ENCODE results near the gene EQTN. TPM values are rescaled to one million over a fixed set of nuclear protein-coding genes. Genes with fewer than 3 reads are reported as not detected.
A peak's percentile ranks its signal among the peaks of the same experiment; 100 is the strongest.

EQTN gene
- 0.71 to 1.4 TPM (median 1.2 TPM) in 3 replicates for total RNA-seq

DNA sequence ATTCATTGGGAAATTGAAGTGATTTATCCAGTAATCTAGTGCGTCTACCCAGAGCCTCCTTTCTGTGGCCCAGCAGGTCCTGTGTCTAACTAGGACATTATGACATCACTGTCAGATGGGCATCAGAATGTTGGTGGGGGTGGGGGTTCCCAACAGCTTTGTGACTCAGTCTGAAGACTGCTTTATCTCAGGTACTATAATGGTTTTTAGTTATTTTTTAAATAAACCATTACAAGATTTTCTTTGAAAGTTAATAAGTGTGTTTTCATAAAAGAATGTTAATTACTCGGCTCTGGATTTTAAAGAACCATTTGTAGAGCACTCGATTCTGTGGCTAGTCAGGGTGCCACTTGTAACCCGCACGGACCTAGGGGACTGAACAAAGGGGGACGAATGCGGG is at the start of gene EQTN:
EQTN (minus strand) TSS at position 101 of the 400 bp plus-strand sequence; CDS start at position 6, 95 bp downstream.
- Mint-ChIP-seq H3K27ac (no peak within 1 kb of the TSS), H3K4me3 (no peak within 1 kb of the TSS), H3K9me3 (peaks cover 5% of the 10 kb centered on the region), H3K36me3 (no peaks in the 10 kb centered on the region), H3K4me1 (peaks cover 8% of the 10 kb centered on the region), H3K27me3 (ENCODE audit: low read depth) (no peaks in the 10 kb centered on the region)
- no peak for DNase-seq (ENCODE audit: low spot score in 2 of 2, unreplicated experiment in 2 of 2)
- TF ChIP-seq, protein P1, sequence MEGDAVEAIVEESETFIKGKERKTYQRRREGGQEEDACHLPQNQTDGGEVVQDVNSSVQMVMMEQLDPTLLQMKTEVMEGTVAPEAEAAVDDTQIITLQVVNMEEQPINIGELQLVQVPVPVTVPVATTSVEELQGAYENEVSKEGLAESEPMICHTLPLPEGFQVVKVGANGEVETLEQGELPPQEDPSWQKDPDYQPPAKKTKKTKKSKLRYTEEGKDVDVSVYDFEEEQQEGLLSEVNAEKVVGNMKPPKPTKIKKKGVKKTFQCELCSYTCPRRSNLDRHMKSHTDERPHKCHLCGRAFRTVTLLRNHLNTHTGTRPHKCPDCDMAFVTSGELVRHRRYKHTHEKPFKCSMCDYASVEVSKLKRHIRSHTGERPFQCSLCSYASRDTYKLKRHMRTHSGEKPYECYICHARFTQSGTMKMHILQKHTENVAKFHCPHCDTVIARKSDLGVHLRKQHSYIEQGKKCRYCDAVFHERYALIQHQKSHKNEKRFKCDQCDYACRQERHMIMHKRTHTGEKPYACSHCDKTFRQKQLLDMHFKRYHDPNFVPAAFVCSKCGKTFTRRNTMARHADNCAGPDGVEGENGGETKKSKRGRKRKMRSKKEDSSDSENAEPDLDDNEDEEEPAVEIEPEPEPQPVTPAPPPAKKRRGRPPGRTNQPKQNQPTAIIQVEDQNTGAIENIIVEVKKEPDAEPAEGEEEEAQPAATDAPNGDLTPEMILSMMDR (IDR thresholded peaks at IDR 0.05; ENCODE audit: unreplicated experiment) = no peak

GRCh38 chr9:27344776-27345175 is 47.8 kb upstream of the EQTN start:
- no peak overlapping the region for H3K4me3 Mint-ChIP-seq
- TF ChIP-seq, protein P1 (IDR thresholded peaks at IDR 0.05; ENCODE audit: unreplicated experiment) = no peak
- no peak overlapping the region for H3K27ac Mint-ChIP-seq
- no peaks in the 10 kb centered on the region for H3K27me3 Mint-ChIP-seq (ENCODE audit: low read depth)
- H3K9me3 Mint-ChIP-seq = no peaks in the 10 kb centered on the region
- peaks cover 8% of the 10 kb centered on the region for H3K36me3 Mint-ChIP-seq
- DNase-seq (ENCODE audit: low spot score in 2 of 2, unreplicated experiment in 2 of 2) = no peak
- peaks cover 18% of the 10 kb centered on the region for H3K4me1 Mint-ChIP-seq

- peak overlapping the region; percentile 47 for H3K27ac Mint-ChIP-seq
- H3K9me3 Mint-ChIP-seq = no peaks in the 10 kb centered on the region
- DNase-seq (ENCODE audit: low spot score in 2 of 2, unreplicated experiment in 2 of 2) = no peak
- peaks cover 8% of the 10 kb centered on the region for H3K36me3 Mint-ChIP-seq
- H3K4me1 Mint-ChIP-seq = peaks cover 15% of the 10 kb centered on the region
- TF ChIP-seq, protein P1 (IDR thresholded peaks at IDR 0.05; ENCODE audit: unreplicated experiment) = no peak
- H3K27me3 Mint-ChIP-seq (ENCODE audit: low read depth) = no peaks in the 10 kb centered on the region
- H3K4me3 Mint-ChIP-seq = no peak overlapping the region
Observed at GRCh38 chr9:27341545-27342294, 44.8 kb upstream of the EQTN start.

- Mint-ChIP-seq H3K4me1 (peaks cover 18% of the 10 kb centered on the region), H3K27me3 (ENCODE audit: low read depth) (no peaks in the 10 kb centered on the region), H3K36me3 (peaks cover 8% of the 10 kb centered on the region), H3K9me3 (no peaks in the 10 kb centered on the region), H3K27ac (peak overlapping the region; percentile 47), H3K4me3 (no peak overlapping the region)
- TF ChIP-seq, protein P1 (IDR thresholded peaks at IDR 0.05; ENCODE audit: unreplicated experiment) = no peak
- DNase-seq (ENCODE audit: low spot score in 2 of 2, unreplicated experiment in 2 of 2) = no peak
Observed at GRCh38 chr9:27340961-27341511, 44.1 kb upstream of the EQTN start.

GRCh38 chr9:27340285-27340674 is 43.3 kb upstream of the EQTN start:
- Mint-ChIP-seq H3K4me1 (peaks cover 19% of the 10 kb centered on the region), H3K27me3 (ENCODE audit: low read depth) (no peaks in the 10 kb centered on the region), H3K4me3 (no peak overlapping the region), H3K36me3 (peaks cover 8% of the 10 kb centered on the region), H3K27ac (no peak overlapping the region), H3K9me3 (no peaks in the 10 kb centered on the region)
- DNase-seq (ENCODE audit: low spot score in 2 of 2, unreplicated experiment in 2 of 2) = no peak
- TF ChIP-seq, protein P1 (IDR thresholded peaks at IDR 0.05; ENCODE audit: unreplicated experiment) = no peak

Data from mesothelial cell of epicardium (in vitro differentiated cells).